Spleen (tissue), 11 donors: ENCODE data around the gene WDR86. TPM values are rescaled to one million over a fixed set of nuclear protein-coding genes. Genes with fewer than 3 reads are reported as not detected.

Source experiments
- DNase-seq: peaks from one replicate; pipeline ENCODE4 v3.0.0-alpha.2; 2020
- H3K27ac ChIP-seq, 8 donors: fragments of 200-600 bp; sonication (generic) in 7 of 8; 1 replicate in 4 of 8; 2 replicates in 4 of 8; pipeline versions ENCODE4 v1.5.0 to v1.8.0; 2016 to 2021; ENCODE audit warnings: inconsistent platforms in 4 of 8, mild to moderate bottlenecking in 4 of 8, moderate library complexity in 1 of 8
- H3K27me3 ChIP-seq, 7 donors: fragments of 200-600 bp; sonication (generic) in 6 of 7; replicated peaks in 1 of 7; 1 replicate in 4 of 7; 2 replicates in 3 of 7; pipeline versions ENCODE4 v1.5.0 to v1.8.0; 2016 to 2021; ENCODE audit warnings: inconsistent platforms in 3 of 7, mild to moderate bottlenecking in 1 of 7
- H3K36me3 ChIP-seq, 6 donors: fragments of 200-600 bp; sonication (generic) in 5 of 6; 1 replicate in 4 of 6; 2 replicates in 2 of 6; pipeline versions ENCODE4 v1.5.0 to v1.8.0; 2016 to 2021; ENCODE audit warnings: inconsistent platforms in 2 of 6
- H3K4me1 ChIP-seq, 6 donors: fragments of 200-600 bp; sonication (generic) in 5 of 6; 1 replicate in 3 of 6; 2 replicates in 3 of 6; pipeline versions ENCODE4 v1.5.0 to v1.8.0; 2016 to 2021; ENCODE audit warnings: inconsistent platforms in 3 of 6
- H3K4me3 ChIP-seq, 8 donors: fragments of 200-600 bp; sonication (generic) in 7 of 8; 1 replicate in 4 of 8; 2 replicates in 4 of 8; pipeline versions ENCODE4 v1.5.0 to v1.8.0; 2016 to 2021; ENCODE audit warnings: inconsistent platforms in 4 of 8, mild to moderate bottlenecking in 4 of 8, moderate library complexity in 2 of 8
- H3K9me3 ChIP-seq, 8 donors: fragments of 200-600 bp; sonication (generic) in 7 of 8; 1 replicate in 4 of 8; 2 replicates in 4 of 8; pipeline versions ENCODE4 v1.5.0 to v1.8.0; 2016 to 2021; ENCODE audit warnings: inconsistent platforms in 4 of 8
- POLR2A ChIP-seq, 3 donors: fragments of 450-650 bp; IDR thresholded peaks; one replicate each; pipeline ENCODE4 v1.5.1; 2017; ENCODE audit warnings: antibody characterized with exemption in 3 of 3, mild to moderate bottlenecking in 1 of 3
- POLR2AphosphoS5 ChIP-seq, 3 donors: sonication (generic); formaldehyde crosslinking; IDR thresholded peaks; one replicate each; pipeline ENCODE4 v1.5.1; 2017; ENCODE audit warnings: antibody characterized with exemption in 3 of 3
- WGBS, 5 donors: extraction: QIAGEN DNeasy Blood & Tissue Kit in 3 of 5; methylation state at CpG; one replicate each; pipeline versions ENCODE4 v1.1.5 to v1.1.7; 2013 to 2018; 5-methylcytosine and 5-hydroxymethylcytosine counted together
- intact Hi-C: fragments of 100-400 bp; cut with DNase I; formaldehyde crosslinking; loops from one replicate; pipeline ENCODE4 v1.15.0; 2023; ENCODE audit warnings: low total_unique reads
- polyA plus RNA-seq, 3 donors: library from polyadenylated mRNA; stranded (reverse); fragments of 200-250 nt; gene quantifications; one replicate each; pipeline ENCODE4 v1.2.1, GENCODE V29; 2013
- total RNA-seq, 7 donors: library from RNA; depleted of rRNA in 3 of 7; stranded (reverse); fragments of >200 nt in 3 of 7; fragmentation: NEBNext Ultra II Directional in 4 of 7; extraction: Animal tissue kit (Norgen Biotek cat#: 25700) in 4 of 7; gene quantifications; one replicate each; pipeline versions ENCODE4 v1.1.0 to v1.2.1, GENCODE V29; 2016 to 2021
- TF ChIP-seq, protein P1 (sequence below), 11 experiments: fragments of 200-600 bp in 7 of 11; fragments of 450-650 bp in 4 of 11; sonication (generic) in 4 of 11; IDR thresholded peaks in 8 of 11; conservative IDR thresholded peaks in 3 of 11; 1 replicate in 7 of 11; 2 replicates in 4 of 11; pipeline versions ENCODE4 v1.4.0 to v1.8.0; 2016 to 2021; ENCODE audit warnings: antibody characterized with exemption in 11 of 11, inconsistent platforms in 4 of 11, mild to moderate bottlenecking in 1 of 11
- donor health status: healthy with polysubstance abuse.
- donor health status: DM: no; HTN: no; CAD: no; lungs with moderate emphysema.
- donor health status: DM: no; HTN: no; CAD: no.
- donor health status: Bipolar disorder and iron deficiency.
- donor health status: healthy.
- donor health status: DM: no; HTN: no; CAD: no.
- donor health status: DM: yes; HTN: yes; CAD: no.

Gene WDR86
- total and polyA plus RNA-seq, 10 donors: 2.8 to 71.9 (median 49.2) TPM

DNA sequence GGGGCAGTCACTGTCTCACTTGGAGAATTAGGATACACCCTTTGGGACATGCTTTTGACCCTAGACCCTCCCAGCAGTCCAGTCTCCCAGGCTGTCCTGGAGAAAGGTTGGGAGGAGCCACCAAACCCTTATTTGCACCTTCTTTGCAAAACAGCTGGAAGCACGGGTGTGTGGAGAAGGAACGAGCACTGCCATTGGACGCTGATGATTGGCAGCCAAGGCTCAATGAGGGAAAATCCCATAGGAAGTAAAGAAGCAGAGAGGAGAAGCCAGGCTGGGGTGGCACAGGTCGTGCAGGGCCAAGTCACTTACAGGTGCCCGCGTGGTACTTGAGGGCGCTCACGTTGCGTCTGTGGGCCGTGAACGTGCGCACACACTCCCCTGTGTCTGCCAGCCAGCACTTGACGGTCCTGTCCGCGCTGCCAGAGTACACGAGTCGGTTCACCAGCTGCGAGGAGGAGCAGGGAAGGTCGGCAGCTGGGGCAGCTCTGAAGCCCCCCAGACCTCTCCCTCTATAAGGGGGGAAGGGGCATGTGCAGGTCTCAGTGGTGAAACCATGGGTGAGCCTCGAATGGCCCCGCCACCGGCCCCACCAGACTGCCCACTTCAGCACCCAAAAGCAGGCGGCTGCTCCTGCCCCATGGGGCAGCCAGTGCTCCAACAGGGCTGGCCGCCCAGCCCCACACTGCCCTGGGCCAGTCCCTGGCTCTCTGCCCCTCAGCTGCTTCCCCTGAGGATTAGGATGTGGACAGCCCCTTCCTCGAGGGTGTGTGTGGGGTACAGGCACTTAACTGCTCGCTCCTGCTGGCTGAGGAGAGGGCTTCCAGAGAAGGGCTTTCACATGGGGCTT is 24.8 kb downstream of the WDR86 start:
- WGBS, 5 donors: 79 to 93% (median 87%) methylated on average over 14 to 26 of the region's 26 CpGs
- intact Hi-C loops: no loop called here
- no peak overlapping the region for H3K4me3 ChIP-seq
- no peak for TF ChIP-seq POLR2A (IDR thresholded peaks at IDR 0.05)
- TF ChIP-seq POLR2AphosphoS5 (IDR thresholded peaks at IDR 0.05): peak in 1 of 3 donors; percentile 40
- peaks cover 0 to 5% (median 0%) of the 10 kb centered on the region in 6 donors for H3K36me3 ChIP-seq
- peak; percentile 70 for DNase-seq
- peak overlapping the region in 6 of 8 donors; percentile 9 to 68 (median 48) for H3K27ac ChIP-seq
- H3K4me1 ChIP-seq: peaks cover 18 to 59% (median 40%) of the 10 kb centered on the region in 6 donors
- H3K9me3 ChIP-seq: no peaks in the 10 kb centered on the region
- peaks cover 0 to 45% (median 16%) of the 10 kb centered on the region in 7 donors for H3K27me3 ChIP-seq

DNA sequence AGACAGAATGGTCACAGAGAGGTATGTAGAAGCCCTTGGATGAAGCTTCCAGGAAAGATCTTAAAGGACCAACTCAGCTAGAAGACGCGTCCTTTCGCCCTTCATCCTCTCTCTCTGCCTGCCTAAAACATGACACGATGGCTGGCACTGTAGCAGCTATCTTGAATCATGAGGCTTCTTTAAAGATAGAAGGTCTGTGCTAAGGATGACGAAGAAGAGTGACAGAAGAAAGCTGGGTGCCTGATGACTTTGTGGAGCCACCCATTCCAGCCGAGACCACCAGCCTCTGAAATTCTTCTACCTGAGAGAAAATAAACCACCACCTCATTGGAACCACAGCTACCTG is 25.5 kb downstream of the WDR86 start:
- intact Hi-C loops: no loop called here
- Histone ChIP-seq H3K4me3 (no peak overlapping the region), H3K36me3 (peaks cover 0 to 12% (median 0%) of the 10 kb centered on the region in 6 donors), H3K4me1 (peaks cover 18 to 60% (median 40%) of the 10 kb centered on the region in 6 donors), H3K27ac (no peak overlapping the region), H3K27me3 (peaks cover 0 to 39% (median 16%) of the 10 kb centered on the region in 7 donors), H3K9me3 (no peaks in the 10 kb centered on the region)
- WGBS, 5 donors: 74 to 95% (median 88%) methylated on average over 6 of the region's 6 CpGs
- DNase-seq: peak; percentile 7
- TF ChIP-seq POLR2A (IDR thresholded peaks at IDR 0.05) (no peak), POLR2AphosphoS5 (IDR thresholded peaks at IDR 0.05) (no peak)
- TF ChIP-seq, protein P1, sequence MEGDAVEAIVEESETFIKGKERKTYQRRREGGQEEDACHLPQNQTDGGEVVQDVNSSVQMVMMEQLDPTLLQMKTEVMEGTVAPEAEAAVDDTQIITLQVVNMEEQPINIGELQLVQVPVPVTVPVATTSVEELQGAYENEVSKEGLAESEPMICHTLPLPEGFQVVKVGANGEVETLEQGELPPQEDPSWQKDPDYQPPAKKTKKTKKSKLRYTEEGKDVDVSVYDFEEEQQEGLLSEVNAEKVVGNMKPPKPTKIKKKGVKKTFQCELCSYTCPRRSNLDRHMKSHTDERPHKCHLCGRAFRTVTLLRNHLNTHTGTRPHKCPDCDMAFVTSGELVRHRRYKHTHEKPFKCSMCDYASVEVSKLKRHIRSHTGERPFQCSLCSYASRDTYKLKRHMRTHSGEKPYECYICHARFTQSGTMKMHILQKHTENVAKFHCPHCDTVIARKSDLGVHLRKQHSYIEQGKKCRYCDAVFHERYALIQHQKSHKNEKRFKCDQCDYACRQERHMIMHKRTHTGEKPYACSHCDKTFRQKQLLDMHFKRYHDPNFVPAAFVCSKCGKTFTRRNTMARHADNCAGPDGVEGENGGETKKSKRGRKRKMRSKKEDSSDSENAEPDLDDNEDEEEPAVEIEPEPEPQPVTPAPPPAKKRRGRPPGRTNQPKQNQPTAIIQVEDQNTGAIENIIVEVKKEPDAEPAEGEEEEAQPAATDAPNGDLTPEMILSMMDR (IDR thresholded peaks at IDR 0.05 in 8 of 11, conservative IDR thresholded peaks at IDR 0.05 in 3 of 11): no peak

DNA sequence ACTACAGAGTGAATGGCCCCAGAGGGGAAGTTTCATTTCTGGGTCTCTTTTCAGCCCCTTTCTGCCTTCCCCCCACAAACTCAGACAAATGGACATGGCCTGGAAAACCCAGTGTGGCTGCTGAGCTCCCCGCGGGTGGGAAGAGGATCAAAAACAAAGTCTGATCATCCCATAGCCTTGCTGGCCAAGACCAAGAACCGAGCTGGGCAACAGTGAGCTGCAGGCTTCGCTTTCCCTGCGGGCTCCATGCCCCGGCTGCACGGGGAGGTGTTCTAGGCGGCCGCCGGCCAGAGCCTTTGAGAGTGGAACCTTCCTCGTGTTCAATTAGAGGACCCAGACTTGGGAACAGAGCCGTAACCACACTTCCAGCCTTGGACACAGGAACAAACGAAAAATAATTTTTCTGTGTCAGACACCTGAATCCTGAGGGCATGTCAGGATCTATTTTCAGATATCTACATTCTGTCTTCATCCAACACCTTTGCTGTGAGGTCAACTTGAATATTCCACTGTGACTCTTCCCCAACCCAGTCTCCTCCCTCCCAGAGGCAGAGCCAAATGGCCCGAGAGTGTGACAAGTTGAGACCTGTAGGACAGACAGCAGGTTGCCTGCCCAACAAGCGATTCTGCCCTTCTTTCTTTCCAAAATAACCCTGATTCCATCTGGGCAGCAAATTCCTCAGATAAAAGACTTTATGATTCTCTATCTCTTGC is 26.0 kb downstream of the WDR86 start:
- intact Hi-C loops: no loop called here
- Histone ChIP-seq H3K9me3 (no peaks in the 10 kb centered on the region), H3K4me1 (peaks cover 18 to 60% (median 42%) of the 10 kb centered on the region in 6 donors), H3K36me3 (peaks cover 0 to 17% (median 2%) of the 10 kb centered on the region in 6 donors), H3K4me3 (no peak overlapping the region), H3K27ac (no peak overlapping the region), H3K27me3 (peaks cover 0 to 38% (median 16%) of the 10 kb centered on the region in 7 donors)
- TF ChIP-seq, protein P1 (IDR thresholded peaks at IDR 0.05 in 8 of 11, conservative IDR thresholded peaks at IDR 0.05 in 3 of 11): no peak
- TF ChIP-seq POLR2A (IDR thresholded peaks at IDR 0.05) (no peak), POLR2AphosphoS5 (IDR thresholded peaks at IDR 0.05) (no peak)
- DNase-seq: peak; percentile 68
- WGBS, 5 donors: 79 to 86% (median 82%) methylated on average over 8 to 15 of the region's 15 CpGs

DNA sequence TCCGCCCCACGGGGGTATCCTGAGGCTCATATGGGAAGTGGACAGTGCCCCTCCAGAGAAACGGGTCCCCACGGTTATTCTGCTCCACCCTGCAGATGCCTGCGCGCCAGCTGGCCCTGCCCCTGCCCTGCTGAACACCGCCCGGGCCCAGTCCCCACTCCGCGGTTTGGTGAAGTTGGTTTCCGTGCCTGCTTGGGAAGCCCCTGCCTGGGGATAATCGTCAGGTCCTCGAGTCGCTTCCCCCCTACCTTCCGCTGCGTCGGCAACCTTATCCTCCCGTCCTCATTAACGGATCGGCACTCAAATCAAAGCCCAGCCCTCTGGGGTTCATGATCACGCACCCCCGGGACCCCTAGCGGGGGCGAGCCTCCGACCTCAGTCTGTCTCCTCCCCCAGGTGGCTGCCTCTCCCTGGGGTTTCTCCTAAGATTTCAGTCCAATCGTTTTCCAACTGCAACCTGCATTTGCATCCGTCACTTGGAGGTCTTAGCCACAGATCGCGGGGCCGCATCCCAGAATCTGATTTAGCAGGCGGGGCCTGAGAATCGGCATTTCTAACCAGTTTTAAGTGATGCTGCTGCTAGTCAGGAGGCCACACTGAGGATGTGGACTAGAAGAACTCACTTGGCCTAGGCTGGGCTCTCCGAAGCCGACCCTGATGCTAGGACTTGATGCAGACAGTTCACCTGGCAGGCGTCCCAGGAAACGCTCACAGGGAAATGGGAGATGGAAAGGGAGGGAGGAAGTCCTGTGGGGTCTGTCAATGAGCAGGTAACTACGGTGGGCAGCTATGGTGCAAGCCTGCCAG is 27.6 kb downstream of the WDR86 start:
- Histone ChIP-seq H3K4me1 (peaks cover 15 to 54% (median 39%) of the 10 kb centered on the region in 6 donors), H3K27ac (peak overlapping the region in 6 of 8 donors; percentile 44 to 78 (median 73)), H3K9me3 (no peaks in the 10 kb centered on the region), H3K4me3 (peak overlapping the region; percentile 10 to 72 (median 44)), H3K36me3 (peaks cover 0 to 33% (median 16%) of the 10 kb centered on the region in 6 donors), H3K27me3 (peaks cover 0 to 38% (median 16%) of the 10 kb centered on the region in 7 donors)
- TF ChIP-seq POLR2A (IDR thresholded peaks at IDR 0.05) (no peak), POLR2AphosphoS5 (IDR thresholded peaks at IDR 0.05) (peak in 1 of 3 donors; percentile 9)
- TF ChIP-seq, protein P1 (IDR thresholded peaks at IDR 0.05 in 8 of 11, conservative IDR thresholded peaks at IDR 0.05 in 3 of 11): no peak
- DNase-seq: peak; percentile 76
- intact Hi-C loops: no loop called here
- WGBS, 5 donors: 25 to 39% (median 26%) methylated on average over 35 to 37 of the region's 37 CpGs
